Mucosa of stomach (tissue), 1 donor: Measurements from ENCODE around the gene LGR5.

Experiments
- H3K27me3 ChIP-seq: one replicate; pipeline ENCODE4 v1.7.0; 2013; ENCODE audit warnings: mild to moderate bottlenecking, low read length; ENCODE audit not compliant: control insufficient read depth, insufficient read depth
- H3K36me3 ChIP-seq: one replicate; pipeline ENCODE4 v1.7.0; 2013; ENCODE audit warnings: low read length; ENCODE audit not compliant: control insufficient read depth, insufficient read depth
- H3K4me1 ChIP-seq: one replicate; pipeline ENCODE4 v1.7.0; 2013; ENCODE audit warnings: mild to moderate bottlenecking, low read length; ENCODE audit not compliant: control insufficient read depth, insufficient read depth
- H3K4me3 ChIP-seq: one replicate; pipeline ENCODE4 v1.7.0; 2013; ENCODE audit warnings: low read length
- H3K9ac ChIP-seq: one replicate; pipeline ENCODE4 v1.7.0; 2013; ENCODE audit warnings: mild to moderate bottlenecking, low read length, moderate library complexity
- H3K9me3 ChIP-seq: one replicate; pipeline ENCODE4 v1.7.0; 2013; ENCODE audit warnings: mild to moderate bottlenecking, low read length, moderate library complexity; ENCODE audit not compliant: control insufficient read depth
- donor health status: Pancreatic carcinoma.

LGR5 gene

DNA sequence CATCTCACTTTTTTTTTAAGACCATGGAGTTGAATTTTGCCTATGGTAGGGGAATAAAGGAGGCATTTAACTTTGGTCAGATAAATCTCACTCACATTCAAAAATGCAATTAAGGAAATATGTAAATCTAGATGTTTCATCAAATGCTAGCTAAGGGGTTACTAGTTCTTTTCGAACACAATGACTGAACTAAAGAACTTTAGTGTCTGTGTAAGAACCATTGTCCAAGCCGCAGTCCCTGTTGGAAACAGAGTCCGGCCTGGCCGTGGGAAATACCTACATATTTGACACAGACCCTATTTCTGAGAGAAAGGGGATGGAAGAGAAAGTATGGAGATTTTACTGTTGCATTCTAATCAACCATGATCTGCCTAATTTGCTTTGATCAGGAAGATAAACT, 17.4 kb downstream of the LGR5 start:
- Histone ChIP-seq H3K9ac (no peak overlapping the region), H3K27me3 (no peaks in the 10 kb centered on the region), H3K4me3 (no peak overlapping the region)

DNA sequence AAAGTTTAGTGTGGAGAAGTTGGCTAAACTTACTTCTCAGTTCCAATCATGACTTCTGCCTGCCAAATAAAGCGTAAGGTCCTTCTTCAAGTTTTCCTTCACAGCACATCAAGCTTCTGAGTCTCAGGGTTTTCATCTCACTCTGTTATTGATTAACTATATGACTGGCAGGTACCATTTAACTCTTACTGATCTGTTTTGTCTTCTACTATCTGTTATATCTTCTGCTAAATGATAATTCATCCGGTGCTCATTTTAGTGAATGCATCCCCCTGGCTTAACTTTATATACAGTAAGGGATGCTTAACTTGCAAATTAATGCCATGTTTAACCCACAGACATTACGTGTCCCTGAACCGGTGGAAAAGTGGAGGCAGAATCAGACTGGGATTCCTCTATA, 20.7 kb downstream of the LGR5 start:
- H3K36me3 ChIP-seq, result no peaks in the 10 kb centered on the region
- no peaks in the 10 kb centered on the region for H3K27me3 ChIP-seq
- H3K4me3 ChIP-seq, result no peak overlapping the region
- peaks cover 3% of the 10 kb centered on the region for H3K4me1 ChIP-seq
- H3K9me3 ChIP-seq, result no peaks in the 10 kb centered on the region
- no peak overlapping the region for H3K9ac ChIP-seq

More for the DNA sequence above, 17.4 kb downstream of the LGR5 start:
- Histone ChIP-seq H3K9me3 (no peaks in the 10 kb centered on the region), H3K36me3 (no peaks in the 10 kb centered on the region), H3K4me1 (peaks cover 3% of the 10 kb centered on the region)

GRCh38 chr12:71460850-71461609, 21.4 kb downstream of the LGR5 start:
- Histone ChIP-seq H3K27me3 (no peaks in the 10 kb centered on the region), H3K9ac (no peak overlapping the region), H3K4me3 (no peak overlapping the region), H3K4me1 (peaks cover 3% of the 10 kb centered on the region), H3K36me3 (no peaks in the 10 kb centered on the region), H3K9me3 (no peaks in the 10 kb centered on the region)

DNA sequence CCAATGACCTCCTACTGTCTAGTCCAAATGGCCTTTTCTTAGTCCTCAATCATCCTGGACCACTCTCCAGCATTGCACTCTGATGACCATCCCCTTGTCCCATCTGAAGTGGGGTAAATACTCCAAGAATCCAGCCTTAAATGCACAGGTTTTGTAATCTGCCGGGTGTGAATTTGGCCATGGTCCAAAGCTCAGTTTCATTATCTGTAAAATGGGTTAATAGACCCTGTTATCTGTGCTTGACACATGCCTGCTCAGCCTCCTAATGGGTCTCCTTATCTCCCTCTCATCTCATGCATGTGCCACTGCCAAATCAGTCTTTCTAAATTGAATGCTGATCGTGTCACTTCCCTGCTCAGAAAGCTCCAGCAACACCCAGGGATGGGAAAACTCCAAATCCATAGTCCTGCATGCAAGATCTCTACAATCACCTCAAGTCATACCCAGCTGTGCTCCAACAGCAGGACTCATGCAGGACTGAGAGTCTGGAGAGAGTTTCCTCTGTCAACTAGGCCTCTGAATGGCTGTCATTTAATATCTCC, 22.3 kb downstream of the LGR5 start:
- H3K4me3 ChIP-seq, result no peak overlapping the region
- no peaks in the 10 kb centered on the region for H3K27me3 ChIP-seq
- no peaks in the 10 kb centered on the region for H3K36me3 ChIP-seq
- no peak overlapping the region for H3K9ac ChIP-seq
- H3K4me1 ChIP-seq, result peaks cover 3% of the 10 kb centered on the region
- H3K9me3 ChIP-seq, result no peaks in the 10 kb centered on the region

- H3K9ac ChIP-seq, result no peak overlapping the region
- H3K36me3 ChIP-seq, result no peaks in the 10 kb centered on the region
- H3K9me3 ChIP-seq, result no peaks in the 10 kb centered on the region
- H3K4me3 ChIP-seq, result no peak overlapping the region
- H3K27me3 ChIP-seq, result no peaks in the 10 kb centered on the region
- H3K4me1 ChIP-seq, result no peaks in the 10 kb centered on the region
These were observed 26.2 kb downstream of the LGR5 start for GRCh38 chr12:71465796-71466195.

DNA sequence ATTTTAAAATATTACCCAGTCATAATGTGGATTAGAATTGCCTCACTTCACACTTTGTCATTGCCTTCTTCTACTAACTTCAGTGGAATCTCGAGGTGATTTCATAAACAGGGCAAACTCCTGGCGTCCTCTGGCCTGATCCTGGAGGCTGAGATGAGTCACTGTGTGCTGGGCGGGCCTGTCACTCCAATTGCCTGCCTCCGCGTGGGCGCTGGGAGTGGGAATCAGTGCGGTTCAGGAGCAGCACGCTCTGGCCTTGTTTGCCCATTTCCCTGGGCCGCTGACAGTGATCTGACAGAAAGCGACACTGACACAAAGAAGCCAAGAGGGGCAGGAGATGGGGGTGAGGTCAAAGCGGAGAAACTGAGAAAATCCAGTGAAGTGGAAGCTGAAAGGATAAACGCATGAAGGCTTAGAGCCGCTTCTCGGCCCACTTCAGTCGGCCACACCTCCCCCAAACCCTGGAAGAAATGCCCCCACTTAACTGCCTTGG, 29.7 kb downstream of the LGR5 start:
- Histone ChIP-seq H3K9me3 (no peaks in the 10 kb centered on the region), H3K36me3 (no peaks in the 10 kb centered on the region), H3K27me3 (no peaks in the 10 kb centered on the region), H3K9ac (no peak overlapping the region), H3K4me3 (no peak overlapping the region), H3K4me1 (no peaks in the 10 kb centered on the region)

GRCh38 chr12:71472441-71472911, 32.9 kb downstream of the LGR5 start:
- Histone ChIP-seq H3K4me1 (no peaks in the 10 kb centered on the region), H3K4me3 (no peak overlapping the region), H3K9ac (no peak overlapping the region), H3K27me3 (no peaks in the 10 kb centered on the region), H3K9me3 (no peaks in the 10 kb centered on the region), H3K36me3 (no peaks in the 10 kb centered on the region)

- no peaks in the 10 kb centered on the region for H3K36me3 ChIP-seq
- no peak overlapping the region for H3K9ac ChIP-seq
- H3K9me3 ChIP-seq, result no peaks in the 10 kb centered on the region
- H3K27me3 ChIP-seq, result no peaks in the 10 kb centered on the region
- no peaks in the 10 kb centered on the region for H3K4me1 ChIP-seq
- no peak overlapping the region for H3K4me3 ChIP-seq
These were observed 35.2 kb downstream of the LGR5 start for GRCh38 chr12:71474791-71475190.

DNA sequence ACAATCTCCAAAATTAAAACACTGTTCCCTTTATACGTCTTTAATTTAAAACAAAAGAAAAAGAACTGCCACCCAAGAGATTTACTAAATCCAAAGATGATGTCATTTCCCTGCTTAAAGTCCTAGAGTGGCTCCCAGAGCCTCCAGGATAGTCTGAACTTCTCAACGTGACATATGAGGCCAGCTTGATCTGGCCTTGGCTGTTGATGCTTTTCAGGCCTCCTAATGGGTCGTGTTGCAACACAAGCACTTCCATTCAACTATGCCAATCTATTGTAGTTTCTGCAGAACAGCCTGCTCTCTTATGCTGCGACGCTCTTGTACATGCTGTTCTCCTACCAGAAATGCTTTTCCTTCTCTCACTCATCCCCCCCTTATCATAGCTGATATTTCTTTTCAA, 35.7 kb downstream of the LGR5 start:
- Histone ChIP-seq H3K27me3 (no peaks in the 10 kb centered on the region), H3K4me1 (no peaks in the 10 kb centered on the region), H3K36me3 (no peaks in the 10 kb centered on the region), H3K9ac (no peak overlapping the region), H3K4me3 (no peak overlapping the region), H3K9me3 (no peaks in the 10 kb centered on the region)

DNA sequence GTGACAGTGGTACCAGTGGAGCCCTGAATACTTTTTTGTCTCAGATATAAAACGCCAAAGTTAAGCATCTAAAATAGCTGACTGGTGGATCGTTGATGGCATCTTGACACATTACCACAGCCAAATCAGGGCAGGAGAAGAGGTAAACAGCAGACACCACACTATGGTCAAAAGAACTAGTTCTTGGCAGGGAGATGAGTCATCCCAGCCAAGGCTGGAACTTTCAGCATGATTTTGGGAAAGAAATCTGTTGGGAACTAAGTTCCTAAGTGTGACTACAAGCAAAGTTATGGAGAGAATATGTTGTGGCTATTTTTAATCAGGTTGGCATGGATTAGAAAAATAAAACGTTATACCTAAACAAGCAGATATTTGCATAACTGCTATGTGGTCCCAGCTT, 36.9 kb downstream of the LGR5 start:
- H3K9ac ChIP-seq, result no peak overlapping the region
- no peaks in the 10 kb centered on the region for H3K4me1 ChIP-seq
- no peaks in the 10 kb centered on the region for H3K27me3 ChIP-seq
- H3K9me3 ChIP-seq, result no peaks in the 10 kb centered on the region
- no peak overlapping the region for H3K4me3 ChIP-seq
- no peaks in the 10 kb centered on the region for H3K36me3 ChIP-seq

- Histone ChIP-seq H3K9me3 (no peaks in the 10 kb centered on the region), H3K9ac (no peak overlapping the region), H3K27me3 (no peaks in the 10 kb centered on the region), H3K4me1 (no peaks in the 10 kb centered on the region), H3K4me3 (no peak overlapping the region), H3K36me3 (no peaks in the 10 kb centered on the region)
These were observed 38.0 kb downstream of the LGR5 start for GRCh38 chr12:71477609-71478008.

- no peaks in the 10 kb centered on the region for H3K4me1 ChIP-seq
- no peak overlapping the region for H3K9ac ChIP-seq
- no peaks in the 10 kb centered on the region for H3K36me3 ChIP-seq
- no peak overlapping the region for H3K4me3 ChIP-seq
- no peaks in the 10 kb centered on the region for H3K27me3 ChIP-seq
- no peaks in the 10 kb centered on the region for H3K9me3 ChIP-seq
These were observed 38.7 kb downstream of the LGR5 start for GRCh38 chr12:71478270-71478669.
